Trophoblast cell (in vitro differentiated cells and primary cell): ENCODE results near the gene MCF2.

Experiments used
- DNase-seq, 2 donors: peaks; one replicate each; pipeline ENCODE4 v3.0.0-alpha.2; 2016
- H2AFZ ChIP-seq: 2 replicates; pipeline ENCODE4 v1.6.1; 2013; ENCODE audit warnings: low read length, moderate library complexity, mild to moderate bottlenecking; ENCODE audit not compliant: insufficient read depth, poor library complexity
- H2AK5ac ChIP-seq: 2 replicates; pipeline ENCODE4 v1.6.1; 2013; ENCODE audit warnings: mild to moderate bottlenecking, low read length
- H2BK120ac ChIP-seq: 2 replicates; pipeline ENCODE4 v1.6.1; 2013; ENCODE audit warnings: low read length, mild to moderate bottlenecking, moderate library complexity; ENCODE audit not compliant: insufficient read depth, poor library complexity
- H2BK12ac ChIP-seq: 2 replicates; pipeline ENCODE4 v1.6.1; 2013; ENCODE audit warnings: mild to moderate bottlenecking, low read length, moderate library complexity
- H2BK5ac ChIP-seq: 2 replicates; pipeline ENCODE4 v1.6.1; 2013; ENCODE audit warnings: low read length, low read depth, moderate library complexity, mild to moderate bottlenecking; ENCODE audit not compliant: poor library complexity
- H3K14ac ChIP-seq: 2 replicates; pipeline ENCODE4 v1.6.1; 2013; ENCODE audit warnings: mild to moderate bottlenecking, low read length
- H3K18ac ChIP-seq: 2 replicates; pipeline ENCODE4 v1.6.1; 2013; ENCODE audit warnings: mild to moderate bottlenecking, low read length
- H3K23ac ChIP-seq: 2 replicates; pipeline ENCODE4 v1.6.1; 2013; ENCODE audit warnings: low read length
- H3K27ac ChIP-seq: 2 replicates; pipeline ENCODE4 v1.5.1; 2013; ENCODE audit warnings: low read depth, mild to moderate bottlenecking, inconsistent platforms, low read length, moderate library complexity
- H3K27me3 ChIP-seq: 2 replicates; pipeline ENCODE4 v1.6.1; 2013; ENCODE audit warnings: inconsistent platforms, mild to moderate bottlenecking, low read length, moderate library complexity; ENCODE audit not compliant: insufficient read depth
- H3K36me3 ChIP-seq, 2 experiments: 1 replicate in 1 of 2; 2 replicates in 1 of 2; pipeline ENCODE4 v1.6.1; 2013; ENCODE audit warnings: low read length in 2 of 2, mild to moderate bottlenecking in 2 of 2, moderate library complexity in 1 of 2; ENCODE audit not compliant: insufficient read depth in 2 of 2, control insufficient read depth in 1 of 2
- H3K4ac ChIP-seq: 2 replicates; pipeline ENCODE4 v1.6.1; 2013; ENCODE audit warnings: low read depth, mild to moderate bottlenecking, low read length, moderate library complexity
- H3K4me1 ChIP-seq, 2 experiments: 1 replicate in 1 of 2; 2 replicates in 1 of 2; pipeline ENCODE4 v1.6.1; 2013; ENCODE audit warnings: low read length in 2 of 2, mild to moderate bottlenecking in 2 of 2, moderate library complexity in 1 of 2; ENCODE audit not compliant: insufficient read depth in 2 of 2, control insufficient read depth in 1 of 2
- H3K4me2 ChIP-seq: 2 replicates; pipeline ENCODE4 v1.6.1; 2013; ENCODE audit warnings: inconsistent platforms, mild to moderate bottlenecking, low read length, moderate library complexity
- H3K4me3 ChIP-seq: 2 replicates; pipeline ENCODE4 v1.5.1; 2013; ENCODE audit warnings: mild to moderate bottlenecking, low read depth, low read length, inconsistent platforms
- H3K79me1 ChIP-seq: one replicate; pipeline ENCODE4 v1.6.1; 2013; ENCODE audit warnings: low read length
- H3K79me2 ChIP-seq: 2 replicates; pipeline ENCODE4 v1.6.1; 2013; ENCODE audit warnings: low read length, mild to moderate bottlenecking; ENCODE audit not compliant: control insufficient read depth, insufficient read depth, poor library complexity
- H3K9ac ChIP-seq: 2 replicates; pipeline ENCODE4 v1.6.1; 2013; ENCODE audit warnings: mild to moderate bottlenecking, low read length
- H3K9me3 ChIP-seq: 2 replicates; pipeline ENCODE4 v1.6.1; 2013; ENCODE audit warnings: low read depth, mild to moderate bottlenecking, control low read depth, inconsistent platforms, low read length; ENCODE audit not compliant: insufficient read depth
- H4K12ac ChIP-seq: 2 replicates; pipeline ENCODE4 v1.6.1; 2013; ENCODE audit warnings: low read depth, mild to moderate bottlenecking, low read length, moderate library complexity
- H4K8ac ChIP-seq: 2 replicates; pipeline ENCODE4 v1.6.1; 2013; ENCODE audit warnings: low read depth, mild to moderate bottlenecking, low read length, moderate library complexity
- H4K91ac ChIP-seq: one replicate; pipeline ENCODE4 v1.6.1; 2013; ENCODE audit warnings: low read depth, mild to moderate bottlenecking, low read length, moderate library complexity
- WGBS: extraction: QIAGEN DNeasy Blood & Tissue Kit; methylation state at CpG from one replicate; pipeline ENCODE4 v1.1.7; 2013; ENCODE audit warnings: missing lambda C conversion rate; ENCODE audit not compliant: insufficient read length, insufficient coverage; ENCODE audit errors: extremely low coverage; 5-methylcytosine and 5-hydroxymethylcytosine counted together

MCF2 gene

DNA sequence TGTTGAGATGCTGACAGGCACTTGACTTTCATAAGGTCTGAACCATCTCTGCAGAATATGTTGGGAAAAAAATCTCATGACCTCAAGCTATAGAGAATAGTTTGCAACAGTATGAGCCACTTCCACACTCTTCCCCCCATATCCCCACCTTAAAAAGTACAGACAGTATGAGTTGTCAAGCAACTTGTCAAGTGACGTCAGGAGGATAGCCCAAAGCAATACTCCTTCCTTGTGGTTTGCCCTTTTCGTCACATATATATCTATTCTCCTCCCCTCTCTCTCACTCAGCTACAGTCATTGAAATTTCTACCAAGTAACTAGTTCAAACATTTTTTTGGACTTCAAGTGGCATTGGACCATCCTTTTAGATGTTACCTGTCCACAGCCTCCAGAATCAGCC lies 67.7 kb downstream of the MCF2 start:
- Histone ChIP-seq H4K12ac (no peak overlapping the region), H3K79me2 (no peaks in the 10 kb centered on the region), H3K9ac (no peak overlapping the region), H3K9me3 (no peaks in the 10 kb centered on the region), H3K23ac (no peak overlapping the region), H2BK5ac (no peak overlapping the region), H3K18ac (no peak overlapping the region), H3K14ac (no peak overlapping the region), H2AFZ (no peak overlapping the region), H2AK5ac (no peak overlapping the region), H3K27me3 (no peaks in the 10 kb centered on the region), H2BK12ac (no peak overlapping the region), H4K8ac (no peak overlapping the region), H2BK120ac (no peak overlapping the region), H3K4me1 (no peaks in the 10 kb centered on the region), H3K4me3 (no peak overlapping the region), H3K79me1 (no peaks in the 10 kb centered on the region), H3K36me3 (no peaks in the 10 kb centered on the region), H3K4me2 (no peak overlapping the region), H3K4ac (no peak overlapping the region), H4K91ac (no peak overlapping the region), H3K27ac (no peak overlapping the region)
- WGBS = no CpG with 5 or more reads among the region's 2 CpGs
- no peak for DNase-seq

DNA sequence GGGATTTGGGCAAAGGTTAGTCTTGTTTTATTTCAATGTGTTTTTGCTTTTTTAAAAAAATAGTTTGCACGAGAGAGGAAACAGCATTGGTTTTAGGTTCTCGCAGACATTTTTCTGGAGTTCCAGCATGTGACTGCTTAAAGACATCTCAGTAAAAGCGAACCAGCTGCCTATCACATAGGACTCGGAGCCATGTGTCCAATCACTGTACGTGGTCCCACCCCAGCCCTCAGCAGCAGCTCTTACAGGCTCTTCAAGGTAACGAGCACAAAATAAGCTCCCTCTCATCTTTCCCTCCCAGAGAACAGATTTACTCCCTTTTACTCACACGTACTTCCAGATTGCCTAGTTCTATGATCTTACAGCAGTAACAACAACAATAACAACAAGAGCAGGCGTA lies 68.7 kb downstream of the MCF2 start:
- H3K9ac ChIP-seq = no peak overlapping the region
- no peak overlapping the region for H3K27ac ChIP-seq
- no peak overlapping the region for H4K8ac ChIP-seq
- H3K36me3 ChIP-seq = no peaks in the 10 kb centered on the region
- H2BK120ac ChIP-seq = no peak overlapping the region
- no peak overlapping the region for H3K4me3 ChIP-seq
- H2BK5ac ChIP-seq = no peak overlapping the region
- no peak overlapping the region for H2BK12ac ChIP-seq
- no peak overlapping the region for H3K18ac ChIP-seq
- H3K4ac ChIP-seq = no peak overlapping the region
- H3K14ac ChIP-seq = no peak overlapping the region
- H4K91ac ChIP-seq = no peak overlapping the region
- H2AFZ ChIP-seq = no peak overlapping the region
- H4K12ac ChIP-seq = no peak overlapping the region
- H3K4me1 ChIP-seq = no peaks in the 10 kb centered on the region
- WGBS = no CpG with 5 or more reads among the region's 8 CpGs
- DNase-seq = no peak
- no peaks in the 10 kb centered on the region for H3K27me3 ChIP-seq
- no peak overlapping the region for H3K23ac ChIP-seq
- H2AK5ac ChIP-seq = no peak overlapping the region
- no peaks in the 10 kb centered on the region for H3K79me1 ChIP-seq
- H3K4me2 ChIP-seq = no peak overlapping the region
- H3K79me2 ChIP-seq = no peaks in the 10 kb centered on the region
- H3K9me3 ChIP-seq = no peaks in the 10 kb centered on the region

DNA sequence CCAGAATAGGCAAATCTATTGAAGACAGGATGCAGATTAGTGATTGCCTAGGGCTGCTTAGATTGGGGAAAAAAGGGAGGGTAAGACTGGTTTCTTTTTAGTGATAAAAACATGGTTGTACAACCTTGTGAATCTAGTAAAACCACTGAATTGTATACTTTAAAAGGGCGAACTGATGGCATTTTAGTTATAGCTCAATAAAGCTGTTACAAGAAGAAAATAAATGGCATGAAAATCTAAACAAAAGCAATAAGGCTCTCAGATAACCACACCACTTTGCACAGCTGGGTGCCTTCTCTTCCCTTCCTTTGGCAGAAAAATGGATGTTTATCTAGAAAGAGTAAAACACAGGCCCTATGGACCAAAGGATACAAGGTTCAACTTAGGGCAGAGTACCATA lies 107.9 kb downstream of the MCF2 start:
- Histone ChIP-seq H3K27ac (no peak overlapping the region), H2BK12ac (no peak overlapping the region), H4K91ac (no peak overlapping the region), H2AK5ac (no peak overlapping the region), H3K4ac (no peak overlapping the region), H3K14ac (no peak overlapping the region), H3K9ac (no peak overlapping the region), H3K23ac (no peak overlapping the region), H2BK5ac (no peak overlapping the region), H4K12ac (no peak overlapping the region), H3K18ac (no peak overlapping the region), H4K8ac (no peak overlapping the region), H2BK120ac (no peak overlapping the region), H3K27me3 (no peaks in the 10 kb centered on the region), H3K4me2 (no peak overlapping the region), H3K36me3 (no peaks in the 10 kb centered on the region), H3K79me1 (no peaks in the 10 kb centered on the region), H2AFZ (no peak overlapping the region), H3K4me1 (no peaks in the 10 kb centered on the region), H3K79me2 (no peaks in the 10 kb centered on the region), H3K4me3 (no peak overlapping the region), H3K9me3 (no peaks in the 10 kb centered on the region)
- no peak for DNase-seq
- no CpG with 5 or more reads among the region's 1 CpG for WGBS

DNA sequence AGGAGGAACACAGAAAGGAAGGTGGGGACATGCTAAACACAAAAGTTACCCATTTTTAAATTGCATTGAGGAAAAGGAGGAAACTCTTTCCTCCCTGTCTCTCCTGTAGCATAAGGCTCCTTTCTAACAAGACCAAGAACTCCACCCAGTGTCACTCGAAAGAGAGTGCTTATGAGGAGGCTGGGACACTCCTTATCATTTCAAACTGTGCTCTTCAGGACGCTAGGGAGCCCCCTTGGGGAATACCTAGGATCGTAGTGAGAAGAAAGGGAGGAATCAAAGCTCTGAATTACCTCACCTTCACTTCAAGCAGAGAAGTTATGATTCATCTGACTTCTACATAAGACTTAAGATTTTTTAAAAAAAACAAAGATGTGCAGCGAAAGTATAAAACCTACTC lies 111.9 kb downstream of the MCF2 start:
- no peak overlapping the region for H3K18ac ChIP-seq
- no peak overlapping the region for H4K91ac ChIP-seq
- H4K8ac ChIP-seq = no peak overlapping the region
- no peaks in the 10 kb centered on the region for H3K36me3 ChIP-seq
- no peak overlapping the region for H2BK5ac ChIP-seq
- no peaks in the 10 kb centered on the region for H3K79me2 ChIP-seq
- H4K12ac ChIP-seq = no peak overlapping the region
- DNase-seq = no peak
- no peak overlapping the region for H2BK120ac ChIP-seq
- H2AFZ ChIP-seq = no peak overlapping the region
- H3K23ac ChIP-seq = no peak overlapping the region
- H3K14ac ChIP-seq = no peak overlapping the region
- no peak overlapping the region for H3K27ac ChIP-seq
- no peaks in the 10 kb centered on the region for H3K27me3 ChIP-seq
- H3K4me2 ChIP-seq = no peak overlapping the region
- no peaks in the 10 kb centered on the region for H3K9me3 ChIP-seq
- H3K79me1 ChIP-seq = no peaks in the 10 kb centered on the region
- H3K4ac ChIP-seq = no peak overlapping the region
- WGBS = no CpG with 5 or more reads among the region's 4 CpGs
- H2AK5ac ChIP-seq = no peak overlapping the region
- no peak overlapping the region for H2BK12ac ChIP-seq
- H3K4me3 ChIP-seq = no peak overlapping the region
- H3K4me1 ChIP-seq = no peaks in the 10 kb centered on the region
- no peak overlapping the region for H3K9ac ChIP-seq
